Small intestine (tissue), 7 donors: ENCODE measurements around the gene CCDC74B. TPM values are rescaled to one million over a fixed set of nuclear protein-coding genes. Genes with fewer than 3 reads are reported as not detected.
"Not testable (repeated sequence)": the region's sequence is repeated elsewhere in the genome, so short reads cannot be mapped to it uniquely, and the experiment has no call there.

Experiments
- DNase-seq, 2 donors: peaks; one replicate each; pipeline versions ENCODE4 v3.0.0 to v3.0.0-alpha.2; 2013
- FAIRE-seq: peaks from 2 replicates; lab custom pipeline; 2012; peaks lifted over from hg19 to GRCh38; lab: Jason Lieb, UNC
- H3K27ac ChIP-seq, 3 donors: one replicate each; pipeline ENCODE4 v1.5.1; 2013; ENCODE audit warnings: low read length in 2 of 3, mild to moderate bottlenecking in 2 of 3, control low read depth in 1 of 3, inconsistent platforms in 1 of 3, low read depth in 1 of 3, moderate library complexity in 1 of 3
- H3K27me3 ChIP-seq, 3 donors: one replicate each; pipeline ENCODE4 v1.6.1; 2013; ENCODE audit warnings: low read length in 3 of 3, inconsistent platforms in 1 of 3; ENCODE audit not compliant: control insufficient read depth in 3 of 3, insufficient read depth in 3 of 3
- H3K36me3 ChIP-seq, 3 donors: one replicate each; pipeline ENCODE4 v1.6.1; 2013; ENCODE audit warnings: low read length in 3 of 3, inconsistent platforms in 1 of 3, low read depth in 1 of 3, mild to moderate bottlenecking in 1 of 3, moderate library complexity in 1 of 3; ENCODE audit not compliant: control insufficient read depth in 3 of 3, insufficient read depth in 2 of 3
- H3K4me1 ChIP-seq, 3 donors: one replicate each; pipeline ENCODE4 v1.6.1; 2013; ENCODE audit warnings: low read length in 2 of 3, inconsistent platforms in 1 of 3, low read depth in 1 of 3, mild to moderate bottlenecking in 1 of 3, moderate library complexity in 1 of 3; ENCODE audit not compliant: control insufficient read depth in 3 of 3, insufficient read depth in 2 of 3
- H3K4me3 ChIP-seq, 3 donors: one replicate each; pipeline ENCODE4 v1.5.1; 2013; ENCODE audit warnings: low read length in 3 of 3, control low read depth in 1 of 3, inconsistent platforms in 1 of 3, low read depth in 1 of 3, mild to moderate bottlenecking in 1 of 3, moderate library complexity in 1 of 3
- H3K9me3 ChIP-seq, 2 donors: one replicate each; pipeline ENCODE4 v1.6.1; 2013; ENCODE audit warnings: low read depth in 1 of 2, low read length in 1 of 2; ENCODE audit not compliant: control insufficient read depth in 2 of 2, insufficient read depth in 1 of 2
- WGBS, 3 donors: extraction: QIAGEN DNeasy Blood & Tissue Kit; methylation state at CpG; one replicate each; pipeline ENCODE4 v1.1.7; 2013; 5-methylcytosine and 5-hydroxymethylcytosine counted together
- polyA plus RNA-seq, 4 donors: library from polyadenylated mRNA; stranded (reverse) in 3 of 4; unstranded in 1 of 4; fragments of 200-250 nt in 3 of 4; fragments of 120-200 nt in 1 of 4; gene quantifications; one replicate each; pipeline versions ENCODE4 v1.2.1 to v1.2.3, GENCODE V29; 2013
- donor health status: healthy with polysubstance abuse.
- donor health status: control.
- donor health status: control.
- donor health status: Bipolar disorder and iron deficiency.
- donor health status: healthy.

Gene CCDC74B
- polyA plus RNA-seq, 4 donors = 0.81 to 1.5 TPM; not detected in 2

DNA sequence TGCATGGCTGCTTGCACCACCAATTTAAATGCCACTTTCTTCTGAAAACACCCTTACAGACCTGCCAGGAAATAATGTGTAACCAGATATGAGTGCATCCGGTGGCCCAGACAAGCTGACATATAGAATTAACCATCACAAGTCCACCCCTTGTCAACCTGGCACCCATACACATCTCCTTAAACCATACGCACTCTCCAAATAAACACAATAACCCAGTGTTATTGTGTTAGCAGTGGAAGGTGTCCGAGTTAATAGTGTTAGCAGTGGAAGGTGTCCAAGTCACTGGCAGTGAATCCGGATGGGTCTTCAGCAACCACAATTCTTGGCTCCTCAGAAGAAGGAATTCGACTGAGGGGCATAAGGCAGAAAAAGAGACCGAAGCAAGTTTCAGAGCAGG, 3.6 kb upstream of the CCDC74B start:
- H3K4me1 ChIP-seq, DNase-seq, FAIRE-seq, H3K27ac ChIP-seq, H3K9me3 ChIP-seq, H3K27me3 ChIP-seq, H3K4me3 ChIP-seq: not testable (repeated sequence)
- H3K36me3 ChIP-seq = peaks cover 0 to 22% (median 9%) of the 10 kb centered on the region in 3 donors
- WGBS, 3 donors = 61 to 64% (median 62%) methylated on average over 6 of the region's 6 CpGs

- peaks cover 0 to 12% (median 0%) of the 10 kb centered on the region in 3 donors for H3K27me3 ChIP-seq
- H3K4me1 ChIP-seq, H3K36me3 ChIP-seq, H3K27ac ChIP-seq, FAIRE-seq, H3K4me3 ChIP-seq, H3K9me3 ChIP-seq, DNase-seq: not testable (repeated sequence)
- WGBS, 3 donors = 37 to 42% (median 40%) methylated on average over 19 to 21 of the region's 28 CpGs
Measured at GRCh38 chr2:130143266-130144039, 1.5 kb downstream of the CCDC74B start.

DNA sequence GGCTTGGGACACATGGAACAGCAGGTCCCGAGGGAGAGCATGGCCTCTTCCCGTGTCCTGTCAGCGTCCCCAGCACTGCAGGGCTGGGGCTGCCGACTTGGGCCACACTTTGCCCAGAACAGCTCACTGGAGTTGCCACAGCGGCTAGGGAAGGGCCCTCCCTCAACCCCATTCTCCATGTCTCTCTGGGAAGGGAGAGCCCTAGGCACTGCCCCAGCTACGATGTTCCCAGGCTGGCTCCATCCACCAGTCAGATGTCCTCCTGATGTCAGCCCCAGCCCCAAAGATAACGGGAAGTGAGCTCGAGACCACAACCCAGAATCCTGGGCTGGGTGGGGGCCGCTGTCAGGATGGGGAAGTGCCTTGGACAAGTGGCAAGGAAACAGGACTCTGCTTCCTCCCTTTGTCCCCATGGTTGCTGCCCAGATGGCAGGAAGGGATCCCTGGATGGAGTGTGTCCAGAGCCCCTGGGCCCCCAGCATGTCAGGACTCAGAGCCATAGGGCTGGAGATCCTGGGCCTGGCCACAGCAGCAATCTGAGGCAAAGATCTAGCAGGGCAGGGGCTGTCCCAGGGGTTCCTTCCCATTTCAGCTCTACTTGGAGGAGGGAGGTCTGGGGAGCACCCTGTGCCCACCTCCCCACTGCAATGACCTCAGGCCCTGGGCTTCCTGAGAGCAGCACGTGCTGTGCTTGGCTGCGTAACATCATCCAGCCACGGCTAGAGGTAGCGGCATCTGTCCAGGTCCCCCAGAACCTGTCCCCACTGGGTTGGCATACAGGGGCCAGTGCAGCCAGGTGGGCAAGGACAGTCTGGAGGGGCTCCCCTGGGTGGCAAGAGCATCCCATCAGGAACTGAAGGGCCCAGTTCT, 2.3 kb downstream of the CCDC74B start:
- FAIRE-seq, H3K27ac ChIP-seq, H3K36me3 ChIP-seq, DNase-seq, H3K9me3 ChIP-seq, H3K4me3 ChIP-seq, H3K4me1 ChIP-seq: not testable (repeated sequence)
- WGBS, 3 donors = 84 to 88% (median 84%) methylated on average over 9 to 13 of the region's 13 CpGs
- H3K27me3 ChIP-seq = peaks cover 0 to 12% (median 0%) of the 10 kb centered on the region in 3 donors

DNA sequence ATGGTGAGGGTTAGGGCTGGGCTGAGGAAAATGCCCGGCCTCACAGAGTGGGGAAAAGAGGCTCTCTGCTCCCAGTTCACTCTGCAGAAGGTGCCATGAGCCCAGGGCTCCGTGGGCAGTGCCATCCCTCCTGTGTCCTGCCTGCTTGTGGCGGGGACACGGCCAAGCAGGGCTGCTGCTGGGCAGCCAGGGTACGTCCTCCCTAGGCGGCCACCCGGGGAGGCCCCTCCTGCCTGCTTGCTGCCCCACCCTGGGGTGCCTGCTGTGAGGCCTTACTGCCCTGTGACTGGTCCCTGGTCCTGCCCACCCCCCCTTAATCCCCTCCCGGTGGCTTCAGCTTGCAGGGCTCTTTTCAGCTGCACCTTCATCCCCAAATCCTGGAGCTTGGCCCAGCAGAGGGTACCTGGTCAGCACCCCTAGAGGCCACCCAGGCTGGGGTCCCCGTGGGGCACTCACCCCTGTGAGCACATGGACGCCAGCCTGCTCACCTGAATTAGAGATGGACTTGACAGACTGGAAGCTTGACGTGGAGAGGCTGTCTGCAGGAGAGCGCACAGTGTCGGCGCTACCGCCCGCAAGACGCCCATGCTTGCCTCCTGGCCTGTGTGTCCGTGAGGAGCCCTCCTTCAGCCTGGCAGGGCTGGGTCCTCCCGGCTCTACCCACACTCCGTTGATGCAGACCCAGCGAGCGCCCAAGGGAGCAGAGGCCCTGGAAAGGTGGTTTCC, 3.1 kb downstream of the CCDC74B start:
- peaks cover 0 to 12% (median 0%) of the 10 kb centered on the region in 3 donors for H3K27me3 ChIP-seq
- not testable (repeated sequence) for FAIRE-seq, H3K4me3 ChIP-seq, H3K4me1 ChIP-seq, DNase-seq, H3K9me3 ChIP-seq, H3K36me3 ChIP-seq, H3K27ac ChIP-seq
- 78 to 89% (median 83%) methylated on average over 14 to 20 of the region's 22 CpGs for WGBS, 3 donors

DNA sequence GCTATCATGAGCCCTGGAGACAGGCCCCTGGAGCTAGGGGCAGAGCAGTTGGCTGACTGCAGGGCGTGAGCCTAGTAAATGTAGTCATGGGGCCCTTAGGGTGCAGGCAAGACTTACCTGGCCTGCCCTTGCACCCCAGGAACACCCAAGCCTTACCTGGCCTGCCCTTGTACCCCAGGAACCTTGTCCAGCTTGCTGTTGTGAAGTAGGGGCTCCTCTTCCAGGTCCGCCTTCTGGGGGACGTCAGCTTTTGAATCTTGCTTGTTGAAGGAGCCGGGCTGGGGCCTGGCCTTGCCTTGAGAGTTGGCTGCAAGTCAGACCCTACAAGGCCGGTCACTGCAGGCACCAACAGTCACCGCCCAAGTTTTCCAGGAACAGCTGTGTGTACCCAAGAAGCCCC, 3.9 kb downstream of the CCDC74B start:
- 89 to 100% (median 98%) methylated on average over 2 to 4 of the region's 6 CpGs for WGBS, 3 donors
- DNase-seq, H3K4me1 ChIP-seq, H3K9me3 ChIP-seq, H3K27ac ChIP-seq, FAIRE-seq, H3K36me3 ChIP-seq, H3K4me3 ChIP-seq: not testable (repeated sequence)
- peaks cover 0 to 12% (median 0%) of the 10 kb centered on the region in 3 donors for H3K27me3 ChIP-seq

- FAIRE-seq, H3K4me3 ChIP-seq, H3K27ac ChIP-seq, H3K36me3 ChIP-seq, H3K4me1 ChIP-seq, H3K9me3 ChIP-seq, DNase-seq: not testable (repeated sequence)
- whole genome bisulfite sequencing, 3 donors = 87 to 88% (median 87%) methylated on average over 4 to 7 of the region's 7 CpGs
- peaks cover 0 to 11% (median 0%) of the 10 kb centered on the region in 3 donors for H3K27me3 ChIP-seq
Measured at GRCh38 chr2:130140516-130140915, 4.4 kb downstream of the CCDC74B start.

- FAIRE-seq, H3K36me3 ChIP-seq, H3K4me3 ChIP-seq, H3K27me3 ChIP-seq, DNase-seq, H3K27ac ChIP-seq, H3K4me1 ChIP-seq, H3K9me3 ChIP-seq: not testable (repeated sequence)
- WGBS, 3 donors = 77 to 85% (median 79%) methylated on average over 24 to 27 of the region's 30 CpGs
Measured at GRCh38 chr2:130139331-130140280, 5.3 kb downstream of the CCDC74B start.
